ENCODE results near the gene SCT. TPM values are rescaled to one million over a fixed set of nuclear protein-coding genes. Genes with fewer than 3 reads are reported as not detected.

Gene SCT
- total and polyA plus RNA-seq, 2 donors (not counting 1 experiment from before 2014, with no cell fraction given), result not detected

DNA sequence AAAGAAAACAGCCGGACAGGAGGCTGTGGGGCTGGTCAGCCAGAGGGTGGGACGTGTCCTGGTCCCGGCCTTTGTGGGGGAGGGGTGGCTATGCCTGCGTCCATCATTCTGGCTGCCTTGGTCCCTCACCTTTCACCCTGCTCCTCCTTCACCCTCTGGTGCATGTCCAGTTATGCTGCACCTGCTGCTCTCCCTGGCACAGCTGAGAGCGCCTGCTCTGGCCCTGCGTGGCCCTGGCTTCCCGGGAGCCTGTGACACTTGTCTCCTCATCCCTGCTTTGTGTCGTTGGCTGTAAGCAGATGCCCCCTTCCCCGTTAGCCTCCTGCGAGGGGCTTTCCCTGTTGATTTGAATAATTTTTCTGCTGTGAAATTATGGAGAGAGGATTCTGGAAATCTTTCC, 34.1 kb downstream of the SCT start:
- Histone ChIP-seq H3K4me3 (ENCODE audit: control extremely low read depth in 1 of 5, extremely low read depth in 1 of 5, insufficient read depth in 1 of 5, low read depth in 2 of 5, low read length in 4 of 5) (no peak overlapping the region), H3K9me3 (ENCODE audit: control extremely low read depth in 1 of 3, control insufficient read depth in 2 of 3, insufficient read depth in 1 of 3, low read length in 2 of 3) (no peaks in the 10 kb centered on the region), H2AFZ (ENCODE audit: insufficient read depth, low read depth, low read length, poor library complexity, severe bottlenecking) (no peak overlapping the region), H3K9ac (ENCODE audit: low read length) (no peak overlapping the region), H3K27me3 (replicated peaks in 1 of 4; ENCODE audit: control extremely low read depth in 1 of 4, control insufficient read depth in 3 of 4, insufficient read depth in 4 of 4, low read length in 3 of 4) (no peaks in the 10 kb centered on the region), H3K4me2 (replicated peaks; ENCODE audit: low read depth, low read length, poor library complexity, severe bottlenecking) (no peak overlapping the region), H3K27ac (ENCODE audit: low read length in 2 of 2) (no peak overlapping the region), H3K79me2 (ENCODE audit: control insufficient read depth, insufficient read depth, low read length) (peaks cover 42% of the 10 kb centered on the region), H4K20me1 (ENCODE audit: control insufficient read depth, insufficient read depth, low read length, poor library complexity, severe bottlenecking) (peaks cover 66% of the 10 kb centered on the region), H3K4me1 (ENCODE audit: control insufficient read depth in 2 of 2, insufficient read depth in 2 of 2, low read length in 2 of 2) (no peaks in the 10 kb centered on the region), H3K36me3 (replicated peaks in 1 of 2; ENCODE audit: control extremely low read depth in 1 of 2, control insufficient read depth in 1 of 2, extremely low read depth in 1 of 2, insufficient read depth in 2 of 2, low read length in 1 of 2) (peaks cover 0 to 84% of the 10 kb centered on the region in 2 experiments)
- Mint-ChIP-seq H3K27ac (no peak overlapping the region), H3K9me3 (ENCODE audit: insufficient read depth) (no peaks in the 10 kb centered on the region), H3K4me1 (no peaks in the 10 kb centered on the region), H3K4me3 (no peak overlapping the region), H3K27me3 (no peaks in the 10 kb centered on the region)
- ATAC-seq (ENCODE audit: low read depth), result no peak
- intact Hi-C loops (cut with micrococcal nuclease), result no loop called here
- DNase-seq, result no peak
- POLR2A ChIA-PET, result no interaction called here
- whole genome bisulfite sequencing (ENCODE audit: insufficient coverage), result 88% methylated on average over 7 of the region's 10 CpGs
- CTCF ChIA-PET, result no interaction called here
- no peak for TF ChIP-seq EZH2 (IDR thresholded peaks at IDR 0.05; ENCODE audit: borderline replicate concordance, insufficient read depth, low read depth, low read length, poor library complexity, severe bottlenecking)
- TF ChIP-seq, protein P1, sequence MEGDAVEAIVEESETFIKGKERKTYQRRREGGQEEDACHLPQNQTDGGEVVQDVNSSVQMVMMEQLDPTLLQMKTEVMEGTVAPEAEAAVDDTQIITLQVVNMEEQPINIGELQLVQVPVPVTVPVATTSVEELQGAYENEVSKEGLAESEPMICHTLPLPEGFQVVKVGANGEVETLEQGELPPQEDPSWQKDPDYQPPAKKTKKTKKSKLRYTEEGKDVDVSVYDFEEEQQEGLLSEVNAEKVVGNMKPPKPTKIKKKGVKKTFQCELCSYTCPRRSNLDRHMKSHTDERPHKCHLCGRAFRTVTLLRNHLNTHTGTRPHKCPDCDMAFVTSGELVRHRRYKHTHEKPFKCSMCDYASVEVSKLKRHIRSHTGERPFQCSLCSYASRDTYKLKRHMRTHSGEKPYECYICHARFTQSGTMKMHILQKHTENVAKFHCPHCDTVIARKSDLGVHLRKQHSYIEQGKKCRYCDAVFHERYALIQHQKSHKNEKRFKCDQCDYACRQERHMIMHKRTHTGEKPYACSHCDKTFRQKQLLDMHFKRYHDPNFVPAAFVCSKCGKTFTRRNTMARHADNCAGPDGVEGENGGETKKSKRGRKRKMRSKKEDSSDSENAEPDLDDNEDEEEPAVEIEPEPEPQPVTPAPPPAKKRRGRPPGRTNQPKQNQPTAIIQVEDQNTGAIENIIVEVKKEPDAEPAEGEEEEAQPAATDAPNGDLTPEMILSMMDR (IDR thresholded peaks at IDR 0.05), result no peak

DNA sequence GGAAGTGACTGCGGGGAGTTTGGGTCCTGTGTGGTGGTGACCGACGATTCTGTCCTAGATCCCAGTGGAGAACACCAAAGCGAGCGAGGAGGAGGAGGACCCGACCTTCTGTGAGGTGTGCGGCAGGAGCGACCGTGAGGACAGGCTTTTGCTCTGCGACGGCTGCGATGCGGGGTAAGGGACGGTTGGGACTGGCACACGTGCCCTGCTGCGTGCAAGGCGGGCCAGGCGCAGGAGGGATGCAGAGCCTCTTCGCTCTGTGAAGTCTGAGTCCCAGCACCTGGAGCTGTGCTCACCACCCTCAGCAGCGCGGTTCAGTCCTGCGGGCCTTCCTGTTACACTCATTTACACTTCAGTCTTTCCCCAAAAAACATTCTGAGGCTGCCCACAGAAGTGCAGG, 34.5 kb downstream of the SCT start:
- H3K9me3 ChIP-seq (ENCODE audit: control extremely low read depth in 1 of 3, control insufficient read depth in 2 of 3, insufficient read depth in 1 of 3, low read length in 2 of 3), result no peaks in the 10 kb centered on the region
- no peak overlapping the region for H3K4me2 ChIP-seq (replicated peaks; ENCODE audit: low read depth, low read length, poor library complexity, severe bottlenecking)
- no peak for ATAC-seq (ENCODE audit: low read depth)
- Mint-ChIP-seq H3K9me3 (ENCODE audit: insufficient read depth) (no peaks in the 10 kb centered on the region), H3K4me3 (no peak overlapping the region), H3K27ac (no peak overlapping the region), H3K4me1 (no peaks in the 10 kb centered on the region), H3K27me3 (no peaks in the 10 kb centered on the region)
- H3K27me3 ChIP-seq (replicated peaks in 1 of 4; ENCODE audit: control extremely low read depth in 1 of 4, control insufficient read depth in 3 of 4, insufficient read depth in 4 of 4, low read length in 3 of 4), result no peaks in the 10 kb centered on the region
- no peak for TF ChIP-seq EZH2 (IDR thresholded peaks at IDR 0.05; ENCODE audit: borderline replicate concordance, insufficient read depth, low read depth, low read length, poor library complexity, severe bottlenecking)
- TF ChIP-seq, protein P1 (IDR thresholded peaks at IDR 0.05), result no peak
- DNase-seq, result no peak
- no peak overlapping the region for H2AFZ ChIP-seq (ENCODE audit: insufficient read depth, low read depth, low read length, poor library complexity, severe bottlenecking)
- 97% methylated on average over 22 of the region's 22 CpGs for whole genome bisulfite sequencing (ENCODE audit: insufficient coverage)
- no peak overlapping the region for H3K4me3 ChIP-seq (ENCODE audit: control extremely low read depth in 1 of 5, extremely low read depth in 1 of 5, insufficient read depth in 1 of 5, low read depth in 2 of 5, low read length in 4 of 5)
- H4K20me1 ChIP-seq (ENCODE audit: control insufficient read depth, insufficient read depth, low read length, poor library complexity, severe bottlenecking), result peaks cover 69% of the 10 kb centered on the region
- H3K79me2 ChIP-seq (ENCODE audit: control insufficient read depth, insufficient read depth, low read length), result peaks cover 44% of the 10 kb centered on the region
- H3K9ac ChIP-seq (ENCODE audit: low read length), result no peak overlapping the region
- ChIA-PET POLR2A (no interaction called here), CTCF (no interaction called here)
- no peaks in the 10 kb centered on the region for H3K4me1 ChIP-seq (ENCODE audit: control insufficient read depth in 2 of 2, insufficient read depth in 2 of 2, low read length in 2 of 2)
- peaks cover 0 to 84% of the 10 kb centered on the region in 2 experiments for H3K36me3 ChIP-seq (replicated peaks in 1 of 2; ENCODE audit: control extremely low read depth in 1 of 2, control insufficient read depth in 1 of 2, extremely low read depth in 1 of 2, insufficient read depth in 2 of 2, low read length in 1 of 2)
- no peak overlapping the region for H3K27ac ChIP-seq (ENCODE audit: low read length in 2 of 2)
- intact Hi-C loops (cut with micrococcal nuclease), result no loop called here

Measured in B cell (primary cell).